ENCODE results near the gene SSU72. TPM values are rescaled to one million over a fixed set of nuclear protein-coding genes. Genes with fewer than 3 reads are reported as not detected.

The SSU72 gene
- total RNA-seq, 2 experiments from 2014 or later: 111 to 113 TPM

GRCh38 chr1:1577367-1578011 is 2.8 kb upstream of the SSU72 start:
- Mint-ChIP-seq H3K9me3 (no peaks in the 10 kb centered on the region), H3K27ac (no peak overlapping the region), H3K4me1 (peaks cover 20% of the 10 kb centered on the region), H3K4me3 (no peak overlapping the region), H3K36me3 (ENCODE audit: low read depth) (peaks cover 9% of the 10 kb centered on the region), H3K27me3 (peaks cover 12% of the 10 kb centered on the region)
- ChIA-PET POLR2A (interaction anchor here (0.6 to 2.0 kb wide), 5 partner anchors 9 to 171 kb away, joined by 3 to 8 read pairs (median 4); partner anchors contain the start of gene MIB2), CTCF (no interaction called here)
- no peak for DNase-seq

- peak overlapping the region; percentile 94 for H3K4me3 Mint-ChIP-seq
- H3K27me3 Mint-ChIP-seq: no peaks in the 10 kb centered on the region
- peaks cover 29% of the 10 kb centered on the region for H3K36me3 Mint-ChIP-seq (ENCODE audit: low read depth)
- peaks cover 40% of the 10 kb centered on the region for H3K4me1 Mint-ChIP-seq
- peak overlapping the region; percentile 95 for H3K27ac Mint-ChIP-seq
- peak; percentile 80 for DNase-seq
- no peaks in the 10 kb centered on the region for H3K9me3 Mint-ChIP-seq
- ChIA-PET CTCF (interaction anchor here (0.7 to 1.3 kb wide), 2 partner anchors 15 to 39 kb away, joined by 3 to 4 read pairs; no protein-coding TSS in a partner anchor), POLR2A (interaction anchor here (0.7 to 1.2 kb wide), 3 partner anchors 25 to 41 kb away, joined by 3 to 8 read pairs (median 3); partner anchors contain the start of gene MIB2)
Measured at GRCh38 chr1:1573843-1574720, 581 bp downstream of the SSU72 start.

GRCh38 chr1:1569341-1569740 is 5.3 kb downstream of the SSU72 start:
- no peaks in the 10 kb centered on the region for H3K9me3 Mint-ChIP-seq
- POLR2A ChIA-PET: interaction anchor here (1.2 to 1.3 kb wide), 2 partner anchors 65 to 108 kb away, joined by 3 read pairs; no protein-coding TSS in a partner anchor
- H3K36me3 Mint-ChIP-seq (ENCODE audit: low read depth): peaks cover 53% of the 10 kb centered on the region
- H3K27me3 Mint-ChIP-seq: no peaks in the 10 kb centered on the region
- peaks cover 39% of the 10 kb centered on the region for H3K4me1 Mint-ChIP-seq
- H3K4me3 Mint-ChIP-seq: no peak overlapping the region
- no peak for DNase-seq
- CTCF ChIA-PET: no interaction called here
- H3K27ac Mint-ChIP-seq: no peak overlapping the region

- H3K36me3 Mint-ChIP-seq (ENCODE audit: low read depth): peaks cover 58% of the 10 kb centered on the region
- no peak for DNase-seq
- no peak overlapping the region for H3K27ac Mint-ChIP-seq
- H3K9me3 Mint-ChIP-seq: no peaks in the 10 kb centered on the region
- peaks cover 33% of the 10 kb centered on the region for H3K4me1 Mint-ChIP-seq
- POLR2A ChIA-PET: interaction anchor here (0.7 to 1.3 kb wide), 2 partner anchors 10 to 115 kb away, joined by 3 to 6 read pairs; no protein-coding TSS in a partner anchor
- H3K4me3 Mint-ChIP-seq: no peak overlapping the region
- H3K27me3 Mint-ChIP-seq: no peaks in the 10 kb centered on the region
- CTCF ChIA-PET: no interaction called here
Measured at GRCh38 chr1:1567891-1568291, 6.8 kb downstream of the SSU72 start.

GRCh38 chr1:1567152-1567875 is 7.3 kb downstream of the SSU72 start:
- H3K4me3 Mint-ChIP-seq: no peak overlapping the region
- peaks cover 63% of the 10 kb centered on the region for H3K36me3 Mint-ChIP-seq (ENCODE audit: low read depth)
- H3K9me3 Mint-ChIP-seq: no peaks in the 10 kb centered on the region
- no peak overlapping the region for H3K27ac Mint-ChIP-seq
- ChIA-PET CTCF (no interaction called here), POLR2A (interaction anchor here (0.7 to 1.3 kb wide), 2 partner anchors 11 to 115 kb away, joined by 3 to 6 read pairs; no protein-coding TSS in a partner anchor)
- no peak for DNase-seq
- H3K27me3 Mint-ChIP-seq: no peaks in the 10 kb centered on the region
- H3K4me1 Mint-ChIP-seq: peaks cover 30% of the 10 kb centered on the region

GRCh38 chr1:1565340-1565739 is 9.3 kb downstream of the SSU72 start:
- POLR2A ChIA-PET: interaction anchor here (1.2 kb wide), 1 partner anchor 14 kb away, joined by 5 read pairs; no protein-coding TSS in a partner anchor
- H3K27ac Mint-ChIP-seq: no peak overlapping the region
- peaks cover 21% of the 10 kb centered on the region for H3K4me1 Mint-ChIP-seq
- peaks cover 63% of the 10 kb centered on the region for H3K36me3 Mint-ChIP-seq (ENCODE audit: low read depth)
- no peaks in the 10 kb centered on the region for H3K27me3 Mint-ChIP-seq
- CTCF ChIA-PET: no interaction called here
- DNase-seq: no peak
- H3K9me3 Mint-ChIP-seq: no peaks in the 10 kb centered on the region
- H3K4me3 Mint-ChIP-seq: no peak overlapping the region

GRCh38 chr1:1564268-1564667 is 10.4 kb downstream of the SSU72 start:
- H3K4me1 Mint-ChIP-seq: peaks cover 12% of the 10 kb centered on the region
- no peak overlapping the region for H3K27ac Mint-ChIP-seq
- ChIA-PET CTCF (no interaction called here), POLR2A (interaction anchor here (1.2 kb wide), 1 partner anchor 13 kb away, joined by 5 read pairs; no protein-coding TSS in a partner anchor)
- peaks cover 55% of the 10 kb centered on the region for H3K36me3 Mint-ChIP-seq (ENCODE audit: low read depth)
- no peaks in the 10 kb centered on the region for H3K27me3 Mint-ChIP-seq
- H3K9me3 Mint-ChIP-seq: no peaks in the 10 kb centered on the region
- H3K4me3 Mint-ChIP-seq: no peak overlapping the region
- no peak for DNase-seq

GRCh38 chr1:1563688-1564087 is 11.0 kb downstream of the SSU72 start:
- no peak overlapping the region for H3K4me3 Mint-ChIP-seq
- no peaks in the 10 kb centered on the region for H3K9me3 Mint-ChIP-seq
- H3K4me1 Mint-ChIP-seq: peaks cover 10% of the 10 kb centered on the region
- no peaks in the 10 kb centered on the region for H3K27me3 Mint-ChIP-seq
- H3K27ac Mint-ChIP-seq: no peak overlapping the region
- peaks cover 54% of the 10 kb centered on the region for H3K36me3 Mint-ChIP-seq (ENCODE audit: low read depth)
- DNase-seq: no peak
- POLR2A ChIA-PET: no interaction called here
- CTCF ChIA-PET: no interaction called here

GRCh38 chr1:1562556-1563195 is 12.0 kb downstream of the SSU72 start:
- POLR2A ChIA-PET: no interaction called here
- no peak overlapping the region for H3K27ac Mint-ChIP-seq
- no peaks in the 10 kb centered on the region for H3K27me3 Mint-ChIP-seq
- peaks cover 51% of the 10 kb centered on the region for H3K36me3 Mint-ChIP-seq (ENCODE audit: low read depth)
- H3K9me3 Mint-ChIP-seq: no peaks in the 10 kb centered on the region
- peaks cover 9% of the 10 kb centered on the region for H3K4me1 Mint-ChIP-seq
- CTCF ChIA-PET: no interaction called here
- no peak overlapping the region for H3K4me3 Mint-ChIP-seq
- DNase-seq: no peak

- Mint-ChIP-seq H3K27ac (no peak overlapping the region), H3K36me3 (ENCODE audit: low read depth) (peaks cover 46% of the 10 kb centered on the region), H3K9me3 (no peaks in the 10 kb centered on the region), H3K4me1 (peaks cover 1% of the 10 kb centered on the region), H3K4me3 (no peak overlapping the region), H3K27me3 (no peaks in the 10 kb centered on the region)
- no peak for DNase-seq
- ChIA-PET POLR2A (interaction anchor here (0.7 kb wide), 1 partner anchor 15 kb away, joined by 4 read pairs; no protein-coding TSS in a partner anchor), CTCF (no interaction called here)
Measured at GRCh38 chr1:1561801-1562470, 12.7 kb downstream of the SSU72 start.

- ChIA-PET CTCF (no interaction called here), POLR2A (interaction anchor here (1.3 kb wide), 1 partner anchor 12 kb away, joined by 5 read pairs; no protein-coding TSS in a partner anchor)
- no peaks in the 10 kb centered on the region for H3K4me1 Mint-ChIP-seq
- H3K36me3 Mint-ChIP-seq (ENCODE audit: low read depth): peaks cover 35% of the 10 kb centered on the region
- DNase-seq: no peak
- no peaks in the 10 kb centered on the region for H3K9me3 Mint-ChIP-seq
- no peak overlapping the region for H3K27ac Mint-ChIP-seq
- H3K27me3 Mint-ChIP-seq: no peaks in the 10 kb centered on the region
- no peak overlapping the region for H3K4me3 Mint-ChIP-seq
Measured at GRCh38 chr1:1560178-1560577, 14.5 kb downstream of the SSU72 start.

GRCh38 chr1:1559066-1559465 is 15.6 kb downstream of the SSU72 start:
- Mint-ChIP-seq H3K27ac (no peak overlapping the region), H3K36me3 (ENCODE audit: low read depth) (peaks cover 25% of the 10 kb centered on the region), H3K4me1 (no peaks in the 10 kb centered on the region), H3K9me3 (no peaks in the 10 kb centered on the region), H3K4me3 (no peak overlapping the region), H3K27me3 (no peaks in the 10 kb centered on the region)
- ChIA-PET POLR2A (interaction anchor here (1.1 to 1.5 kb wide), 3 partner anchors 13 to 56 kb away, joined by 3 to 5 read pairs (median 5); partner anchors contain the start of gene MIB2), CTCF (interaction anchor here (1.0 kb wide), 1 partner anchor 15 kb away, joined by 4 read pairs; no protein-coding TSS in a partner anchor)
- DNase-seq: no peak
